Endothelial cell (in vitro differentiated cells): Measurements from ENCODE around the gene MS4A2. TPM values are rescaled to one million over a fixed set of nuclear protein-coding genes. Genes with fewer than 3 reads are reported as not detected.
A peak's percentile ranks its signal among the peaks of the same experiment; 100 is the strongest.

Experiments
- DNase-seq: peaks from one replicate; pipeline ENCODE4 v3.0.0; 2021; ENCODE audit warnings: low spot score
- H3K27ac Mint-ChIP-seq: one replicate; pipeline ENCODE4 v1.8.0; 2021; ENCODE audit warnings: mixed read lengths, inconsistent platforms; ENCODE audit not compliant: unreplicated experiment
- H3K27me3 Mint-ChIP-seq: one replicate; pipeline ENCODE4 v1.8.0; 2021; ENCODE audit warnings: mild to moderate bottlenecking, moderate library complexity, mixed read lengths, inconsistent platforms; ENCODE audit not compliant: unreplicated experiment
- H3K36me3 Mint-ChIP-seq: one replicate; pipeline ENCODE4 v1.8.0; 2021; ENCODE audit warnings: mild to moderate bottlenecking, low read depth, mixed read lengths, inconsistent platforms; ENCODE audit not compliant: unreplicated experiment
- H3K4me1 Mint-ChIP-seq: one replicate; pipeline ENCODE4 v1.8.0; 2021; ENCODE audit warnings: mild to moderate bottlenecking, mixed read lengths, inconsistent platforms; ENCODE audit not compliant: unreplicated experiment
- H3K4me3 Mint-ChIP-seq: one replicate; pipeline ENCODE4 v1.8.0; 2021; ENCODE audit warnings: mild to moderate bottlenecking, mixed read lengths, inconsistent platforms; ENCODE audit not compliant: unreplicated experiment
- H3K9me3 Mint-ChIP-seq: one replicate; pipeline ENCODE4 v1.8.0; 2021; ENCODE audit warnings: mixed read lengths, inconsistent platforms; ENCODE audit not compliant: unreplicated experiment
- total RNA-seq: library from RNA; stranded (reverse); fragmentation: NEBNext Ultra II Directional; extraction: Animal tissue kit (Norgen Biotek cat#: 25700); gene quantifications from one replicate; pipeline ENCODE4 v1.2.1, GENCODE V29; 2021; ENCODE audit not compliant: unreplicated experiment
- TF ChIP-seq, protein P1 (sequence below): fragments of 200-600 bp; sonication (generic); IDR thresholded peaks from one replicate; pipeline ENCODE4 v1.5.0; 2021; ENCODE audit warnings: antibody characterized with exemption; ENCODE audit not compliant: unreplicated experiment

The MS4A2 gene
- total RNA-seq, 1 donor from 2014 or later: 0.10 TPM

DNA sequence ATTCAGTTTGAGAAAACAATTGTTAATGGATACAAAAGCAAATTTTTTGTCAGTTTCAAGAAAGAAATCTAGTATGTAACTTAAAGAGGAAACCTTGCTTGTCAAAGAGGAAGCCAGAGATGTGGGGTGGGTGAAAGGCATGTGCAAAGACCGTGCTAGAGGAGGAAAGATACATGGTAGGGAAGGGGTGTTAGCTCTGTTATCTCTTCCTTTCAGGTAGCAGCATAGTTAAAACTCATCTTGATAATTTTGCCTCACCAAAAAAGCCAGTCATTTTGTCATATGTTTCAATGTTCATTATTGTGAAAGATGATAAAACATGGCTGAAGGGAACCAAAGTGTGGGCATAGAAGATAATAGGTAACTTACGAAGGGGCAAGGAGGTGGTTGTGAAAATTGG is 2.6 kb upstream of the MS4A2 start:
- H3K9me3 Mint-ChIP-seq: no peaks in the 10 kb centered on the region
- no peak for DNase-seq
- TF ChIP-seq, protein P1, sequence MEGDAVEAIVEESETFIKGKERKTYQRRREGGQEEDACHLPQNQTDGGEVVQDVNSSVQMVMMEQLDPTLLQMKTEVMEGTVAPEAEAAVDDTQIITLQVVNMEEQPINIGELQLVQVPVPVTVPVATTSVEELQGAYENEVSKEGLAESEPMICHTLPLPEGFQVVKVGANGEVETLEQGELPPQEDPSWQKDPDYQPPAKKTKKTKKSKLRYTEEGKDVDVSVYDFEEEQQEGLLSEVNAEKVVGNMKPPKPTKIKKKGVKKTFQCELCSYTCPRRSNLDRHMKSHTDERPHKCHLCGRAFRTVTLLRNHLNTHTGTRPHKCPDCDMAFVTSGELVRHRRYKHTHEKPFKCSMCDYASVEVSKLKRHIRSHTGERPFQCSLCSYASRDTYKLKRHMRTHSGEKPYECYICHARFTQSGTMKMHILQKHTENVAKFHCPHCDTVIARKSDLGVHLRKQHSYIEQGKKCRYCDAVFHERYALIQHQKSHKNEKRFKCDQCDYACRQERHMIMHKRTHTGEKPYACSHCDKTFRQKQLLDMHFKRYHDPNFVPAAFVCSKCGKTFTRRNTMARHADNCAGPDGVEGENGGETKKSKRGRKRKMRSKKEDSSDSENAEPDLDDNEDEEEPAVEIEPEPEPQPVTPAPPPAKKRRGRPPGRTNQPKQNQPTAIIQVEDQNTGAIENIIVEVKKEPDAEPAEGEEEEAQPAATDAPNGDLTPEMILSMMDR: no peak

DNA sequence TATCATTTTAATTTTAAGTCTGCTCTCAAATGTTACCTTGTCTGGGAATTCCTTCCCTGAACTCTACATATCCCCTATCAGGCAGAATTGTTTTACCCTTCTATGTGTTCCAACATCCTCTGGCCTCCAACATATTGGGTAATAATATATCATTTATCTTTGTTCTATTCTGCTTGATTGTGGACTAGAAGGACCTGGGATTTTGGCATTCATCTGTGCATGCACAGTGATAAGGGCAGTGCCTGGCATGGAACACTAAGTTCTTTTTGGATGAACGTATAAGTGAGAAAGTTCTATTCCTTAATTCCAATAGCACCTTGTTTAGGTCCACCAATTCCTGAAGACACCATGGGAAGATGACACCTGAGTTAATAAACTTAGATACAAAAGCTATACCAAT is 1.2 kb upstream of the MS4A2 start:
- H3K36me3 Mint-ChIP-seq: no peaks in the 10 kb centered on the region
- H3K4me3 Mint-ChIP-seq: no peak overlapping the region
- H3K9me3 Mint-ChIP-seq: no peaks in the 10 kb centered on the region
- no peak for DNase-seq
- TF ChIP-seq, protein P1: no peak
- H3K27me3 Mint-ChIP-seq: no peaks in the 10 kb centered on the region
- H3K27ac Mint-ChIP-seq: no peak overlapping the region
- peaks cover 4% of the 10 kb centered on the region for H3K4me1 Mint-ChIP-seq

More for the DNA sequence above, 2.6 kb upstream of the MS4A2 start:
- no peaks in the 10 kb centered on the region for H3K27me3 Mint-ChIP-seq
- H3K4me1 Mint-ChIP-seq: peaks cover 4% of the 10 kb centered on the region
- H3K36me3 Mint-ChIP-seq: no peaks in the 10 kb centered on the region
- H3K27ac Mint-ChIP-seq: no peak overlapping the region
- H3K4me3 Mint-ChIP-seq: no peak overlapping the region

DNA sequence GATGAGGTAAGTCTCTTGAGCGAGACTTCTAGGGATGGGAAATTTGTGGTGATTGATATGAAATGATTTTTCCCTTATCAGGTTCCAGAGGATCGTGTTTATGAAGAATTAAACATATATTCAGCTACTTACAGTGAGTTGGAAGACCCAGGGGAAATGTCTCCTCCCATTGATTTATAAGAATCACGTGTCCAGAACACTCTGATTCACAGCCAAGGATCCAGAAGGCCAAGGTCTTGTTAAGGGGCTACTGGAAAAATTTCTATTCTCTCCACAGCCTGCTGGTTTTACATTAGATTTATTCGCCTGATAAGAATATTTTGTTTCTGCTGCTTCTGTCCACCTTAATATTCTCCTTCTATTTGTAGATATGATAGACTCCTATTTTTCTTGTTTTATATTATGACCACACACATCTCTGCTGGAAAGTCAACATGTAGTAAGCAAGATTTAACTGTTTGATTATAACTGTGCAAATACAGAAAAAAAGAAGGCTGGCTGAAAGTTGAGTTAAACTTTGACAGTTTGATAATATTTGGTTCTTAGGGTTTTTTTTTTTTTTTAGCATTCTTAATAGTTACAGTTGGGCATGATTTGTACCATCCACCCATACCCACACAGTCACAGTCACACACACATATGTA is 7.1 kb downstream of the MS4A2 start:
- no peak for DNase-seq
- Mint-ChIP-seq H3K36me3 (no peaks in the 10 kb centered on the region), H3K9me3 (no peaks in the 10 kb centered on the region), H3K27me3 (no peaks in the 10 kb centered on the region), H3K27ac (no peak overlapping the region), H3K4me1 (peaks cover 17% of the 10 kb centered on the region), H3K4me3 (no peak overlapping the region)
- TF ChIP-seq, protein P1: no peak

DNA sequence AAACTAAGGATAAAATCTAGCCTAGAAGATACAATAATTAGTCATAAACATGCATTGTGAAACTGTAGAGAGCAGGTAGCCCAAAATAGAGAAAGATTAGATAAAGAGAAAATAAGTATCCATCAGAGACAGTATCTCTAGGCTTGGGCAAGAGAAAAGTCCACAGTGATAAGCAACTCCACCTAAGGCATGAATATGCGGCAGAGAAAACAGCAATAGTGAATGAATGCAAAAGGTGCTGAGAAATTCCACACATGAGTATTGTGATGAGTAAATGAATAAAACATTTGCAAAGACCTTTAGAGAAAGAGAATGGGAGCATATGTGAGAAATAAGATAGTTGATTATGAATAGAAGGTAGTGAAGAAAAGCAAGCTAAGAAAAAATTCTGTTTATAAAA is 8.7 kb downstream of the MS4A2 start:
- Mint-ChIP-seq H3K36me3 (no peaks in the 10 kb centered on the region), H3K27me3 (no peaks in the 10 kb centered on the region), H3K4me3 (no peak overlapping the region), H3K27ac (no peak overlapping the region), H3K9me3 (no peaks in the 10 kb centered on the region), H3K4me1 (peaks cover 27% of the 10 kb centered on the region)
- DNase-seq: no peak
- TF ChIP-seq, protein P1: no peak

DNA sequence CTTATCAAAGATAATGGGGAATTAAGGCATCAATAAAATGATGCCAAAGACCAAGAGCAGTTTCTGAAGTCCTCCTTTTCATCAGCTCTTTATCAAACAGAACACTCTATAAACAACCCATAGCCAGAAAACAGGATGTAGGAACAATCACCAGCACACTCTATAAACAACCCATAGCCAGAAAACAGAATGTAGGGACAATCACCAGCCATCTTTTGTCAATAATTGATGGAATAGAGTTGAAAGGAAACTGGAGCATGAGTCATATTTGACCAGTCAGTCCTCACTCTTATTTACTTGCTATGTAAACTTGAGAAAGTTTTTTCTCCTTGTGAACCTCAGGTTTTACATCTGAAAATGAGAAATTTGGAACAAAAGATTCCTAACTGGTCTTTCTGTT is 10.0 kb downstream of the MS4A2 start:
- H3K4me1 Mint-ChIP-seq: peaks cover 27% of the 10 kb centered on the region

More for the DNA sequence above, 10.0 kb downstream of the MS4A2 start:
- H3K4me3 Mint-ChIP-seq: no peak overlapping the region
- peak overlapping the region; percentile 62 for H3K27ac Mint-ChIP-seq
- DNase-seq: no peak
- TF ChIP-seq, protein P1: no peak
- no peaks in the 10 kb centered on the region for H3K9me3 Mint-ChIP-seq
- H3K36me3 Mint-ChIP-seq: no peaks in the 10 kb centered on the region
- H3K27me3 Mint-ChIP-seq: no peaks in the 10 kb centered on the region
